Activated CD8-positive, alpha-beta memory T cell treated with anti-CD3 and anti-CD28 coated beads for 48 hours (primary cell): ENCODE results near the gene EGFL7.

Source experiments
- DNase-seq, 3 experiments: peaks; one replicate each; pipeline ENCODE4 v3.0.0-alpha.2; 2020; ENCODE audit warnings: low read depth in 2 of 3, low spot score in 2 of 3

The EGFL7 gene

GRCh38 chr9:136713550-136713949, 50.8 kb downstream of the EGFL7 start:
- DNase-seq = no peak

DNA sequence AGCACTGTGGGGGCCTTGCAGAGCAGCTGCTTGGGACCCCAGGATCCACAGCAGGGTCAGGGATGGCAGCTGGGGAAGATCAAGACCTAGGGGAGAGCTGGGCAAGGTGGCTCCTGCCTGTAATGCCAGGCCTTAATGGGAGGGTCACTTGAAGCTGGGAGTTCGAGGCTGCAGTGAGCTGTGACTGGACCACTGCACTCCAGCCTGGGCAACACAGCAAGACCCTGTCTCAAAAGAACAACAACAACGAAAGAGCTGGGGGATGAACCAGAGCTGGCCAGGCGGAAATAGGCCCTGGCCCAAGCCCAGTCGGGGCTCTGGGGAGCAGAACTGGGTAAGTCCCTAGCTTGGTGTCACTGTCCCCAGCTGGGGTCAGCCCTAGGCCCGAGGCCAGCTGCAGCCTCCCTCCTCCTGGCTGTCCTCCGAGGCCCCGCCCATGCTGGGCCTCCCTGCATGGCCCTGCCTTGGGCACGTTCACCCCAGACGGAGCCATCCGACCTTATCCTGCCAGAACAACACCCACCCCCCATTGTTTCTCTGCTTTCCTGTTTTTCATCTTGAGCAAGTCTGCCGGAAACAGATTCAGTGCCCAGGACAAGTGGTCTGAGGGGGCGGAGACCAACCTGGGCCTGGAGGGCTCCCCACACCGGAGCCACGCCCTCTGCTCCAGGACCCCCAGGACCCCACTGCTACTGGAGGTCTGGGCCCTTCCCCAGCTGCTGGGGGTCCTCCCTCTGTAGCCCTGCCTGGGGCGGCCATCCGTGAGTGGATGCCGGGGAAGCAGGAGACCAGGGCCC, 51.6 kb downstream of the EGFL7 start:
- DNase-seq = no peak

DNA sequence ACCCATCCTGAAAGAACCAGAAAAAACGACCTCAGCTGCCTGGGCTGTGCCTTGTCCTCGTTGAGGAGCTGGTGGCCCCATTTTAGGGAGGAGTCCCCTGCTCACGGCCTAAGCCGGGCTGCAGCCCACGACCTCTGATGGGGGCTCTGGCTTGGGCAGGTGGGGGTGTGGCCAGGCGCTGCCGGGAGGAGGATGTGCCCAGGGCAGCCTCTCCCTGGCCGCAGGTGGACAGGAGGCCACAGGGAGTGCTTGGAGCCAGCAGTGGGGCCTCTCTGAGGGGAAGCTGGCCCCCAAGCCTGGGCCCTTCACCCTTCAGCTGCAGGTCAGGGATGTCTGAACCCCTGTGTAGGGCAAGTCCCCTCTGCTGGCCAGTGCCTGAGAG, 52.2 kb downstream of the EGFL7 start:
- no peak for DNase-seq

DNA sequence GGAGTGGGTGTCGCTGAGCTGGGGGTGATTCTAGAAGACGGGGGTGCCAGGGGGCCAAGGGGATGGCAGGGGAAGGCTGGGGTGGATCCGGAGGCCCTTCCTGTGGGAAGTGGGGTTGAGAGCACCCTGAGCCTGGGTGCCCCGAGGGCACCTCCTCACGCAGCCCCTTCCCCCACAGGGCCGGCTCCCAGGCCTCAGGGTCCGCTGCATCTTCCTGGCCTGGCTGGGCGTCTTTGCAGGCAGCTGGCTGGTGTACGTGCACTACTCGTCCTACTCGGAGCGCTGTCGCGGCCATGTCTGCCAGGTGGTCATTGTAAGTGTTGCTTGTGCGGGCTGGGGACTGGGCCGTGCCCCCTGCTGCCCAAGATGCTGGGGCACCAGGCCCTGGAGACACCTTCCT, 54.7 kb downstream of the EGFL7 start:
- DNase-seq = no peak

DNA sequence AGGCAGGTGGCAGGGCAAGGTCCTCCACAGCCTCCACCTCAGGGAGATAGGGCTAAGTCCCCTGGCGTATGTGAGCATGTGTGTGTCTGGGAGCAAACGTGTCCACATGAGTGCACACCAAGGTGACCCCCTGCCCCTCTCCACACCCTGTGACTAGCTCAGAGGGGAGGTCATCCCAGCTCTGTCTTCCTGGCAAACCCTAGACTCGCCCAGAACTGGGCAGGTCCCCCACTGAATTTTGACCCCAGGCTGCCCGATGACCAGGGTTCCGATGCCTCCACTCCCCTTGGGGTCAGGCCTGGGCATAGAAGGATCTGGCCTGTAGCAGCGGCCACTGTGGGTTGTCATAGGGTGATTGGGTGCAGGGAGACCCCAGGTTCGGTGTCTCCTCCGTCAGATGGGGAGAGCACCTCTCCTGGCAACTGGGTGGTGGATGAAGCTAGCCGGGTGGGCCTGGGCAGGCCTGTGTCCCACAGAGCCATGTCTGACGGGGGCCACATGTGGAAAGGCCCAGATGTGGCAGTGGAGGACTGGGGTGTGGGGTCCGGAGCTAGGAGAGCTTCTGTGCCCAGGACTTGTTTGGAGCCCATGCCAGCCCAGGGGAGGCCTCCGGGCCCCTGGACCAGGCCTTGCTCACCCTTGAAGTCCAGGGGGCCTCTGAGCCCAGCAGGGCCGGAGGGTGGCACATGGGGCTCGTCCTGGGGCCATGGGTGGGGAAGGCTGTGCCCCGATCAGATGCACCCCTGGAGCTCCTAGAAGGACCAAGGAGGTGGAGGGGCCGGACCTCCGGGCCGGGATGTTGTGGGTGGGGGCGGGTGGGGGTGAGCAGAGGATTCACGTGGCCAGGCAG, 55.9 kb downstream of the EGFL7 start:
- no peak for DNase-seq

DNA sequence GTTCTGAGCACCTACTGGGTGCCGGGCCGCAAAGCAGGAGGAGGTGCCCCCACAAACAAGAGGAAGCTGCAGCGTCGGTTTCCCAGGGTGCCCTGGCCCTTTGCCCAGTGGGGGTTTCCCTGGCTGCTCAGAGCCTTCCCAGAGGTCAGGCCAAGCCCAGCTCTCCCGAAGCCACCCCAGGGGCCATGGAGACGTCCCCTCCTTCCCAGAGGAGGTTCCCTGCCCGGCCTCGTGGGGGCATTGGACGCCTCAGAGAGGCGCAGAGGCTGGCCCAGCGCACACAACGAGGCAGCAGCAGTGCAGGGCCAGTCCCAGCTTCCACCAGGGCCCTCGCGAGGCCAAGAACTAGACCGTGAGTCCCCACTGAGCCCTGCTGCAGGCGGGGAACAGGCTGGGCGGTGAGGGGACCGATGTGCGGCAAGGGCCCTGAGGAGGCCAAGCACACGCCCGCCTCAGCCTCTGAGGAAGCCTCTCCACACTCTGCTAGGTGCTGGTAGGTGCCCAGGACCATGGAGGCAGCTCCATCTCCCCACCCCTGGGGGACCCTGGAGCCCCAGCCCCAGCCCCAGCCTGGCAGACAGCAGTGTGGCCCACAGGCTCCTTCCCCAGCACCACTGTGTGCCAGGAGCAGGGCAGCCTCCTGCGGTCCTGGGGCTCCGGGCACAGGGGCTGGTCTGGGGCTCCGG, 56.6 kb downstream of the EGFL7 start:
- no peak for DNase-seq

- DNase-seq = no peak
Measured at GRCh38 chr9:136720251-136720897, 57.7 kb downstream of the EGFL7 start.

GRCh38 chr9:136720898-136721338, 58.2 kb downstream of the EGFL7 start:
- no peak for DNase-seq

DNA sequence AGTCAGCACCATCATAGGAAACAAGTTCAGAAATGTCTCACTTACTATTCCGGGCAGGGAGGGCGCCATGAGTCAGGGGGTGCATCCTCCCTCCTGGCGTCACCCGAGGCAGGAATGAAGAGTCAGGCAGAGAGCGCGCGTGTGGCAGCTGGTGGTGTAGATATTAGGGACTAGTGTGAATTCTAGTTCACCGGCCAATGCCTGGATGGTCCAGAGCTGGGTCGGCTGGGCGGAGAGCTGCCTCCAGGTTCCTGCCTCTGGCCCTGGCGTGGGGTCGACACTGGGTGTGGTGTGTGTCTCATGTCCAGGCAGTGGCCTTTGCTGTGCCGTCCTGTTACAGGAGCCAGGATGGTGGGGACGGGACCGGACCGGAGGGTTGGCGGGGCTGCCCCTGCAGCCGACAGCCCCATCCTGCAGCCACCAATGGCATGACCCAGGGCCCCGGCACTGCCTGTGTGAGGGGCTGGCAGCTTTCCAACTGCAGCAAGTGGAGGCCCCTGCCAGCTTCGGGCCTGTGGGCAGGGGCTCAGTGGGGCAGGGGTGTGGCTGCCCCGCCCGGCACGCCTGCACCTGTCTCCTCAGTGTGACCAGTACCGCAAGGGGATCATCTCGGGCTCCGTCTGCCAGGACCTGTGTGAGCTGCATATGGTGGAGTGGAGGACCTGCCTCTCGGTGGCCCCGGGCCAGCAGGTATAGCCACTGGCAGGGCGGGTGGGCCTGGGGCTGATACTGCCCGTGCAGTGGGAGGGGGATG, 58.8 kb downstream of the EGFL7 start:
- DNase-seq = no peak
